ENCODE measurements around the gene CCDC28A.
A peak's percentile ranks its signal among the peaks of the same experiment; 100 is the strongest.

CCDC28A gene

GRCh38 chr6:138787138-138787537 is 13.6 kb downstream of the CCDC28A start:
- H3K4me2 ChIP-seq, result no peak overlapping the region
- no peak for TF ChIP-seq Cebpa-rat (IDR thresholded peaks at IDR 0.05)

GRCh38 chr6:138795809-138796603 is 22.4 kb downstream of the CCDC28A start, which contains the start of gene ECT2L:
Gene ECT2L (plus strand): TSS chr6:138796087. CDS start chr6:138813275, 17,188 bp downstream.
- Histone ChIP-seq H3K9ac (no peak within 1 kb of the TSS), H3K27ac (no peak within 1 kb of the TSS), H3K9me3 (no peaks in the 10 kb centered on the region), H4K20me1 (no peaks in the 10 kb centered on the region), H3K4me1 (no peaks in the 10 kb centered on the region), H3K4me2 (no peak within 1 kb of the TSS), H3K4me3 (no peak within 1 kb of the TSS), H3K36me3 (peaks cover 8% of the 10 kb centered on the region), H3K27me3 (no peaks in the 10 kb centered on the region)
- no peak for TF ChIP-seq Cebpa-rat (IDR thresholded peaks at IDR 0.05)

More at GRCh38 chr6:138787138-138787537, 13.6 kb downstream of the CCDC28A start:
- H3K4me3 ChIP-seq, result no peak overlapping the region
- H3K4me1 ChIP-seq, result no peaks in the 10 kb centered on the region
- no peak overlapping the region for H3K27ac ChIP-seq
- no peaks in the 10 kb centered on the region for H3K9me3 ChIP-seq
- H4K20me1 ChIP-seq, result no peaks in the 10 kb centered on the region
- H3K27me3 ChIP-seq, result no peaks in the 10 kb centered on the region
- no peak overlapping the region for H3K9ac ChIP-seq
- peaks cover 66% of the 10 kb centered on the region for H3K36me3 ChIP-seq

- Histone ChIP-seq H3K9ac (no peak overlapping the region), H3K27me3 (no peaks in the 10 kb centered on the region), H3K36me3 (peaks cover under 1% of the 10 kb centered on the region; the same call in 1 of the 2 replicates), H3K9me3 (no peaks in the 10 kb centered on the region), H3K4me3 (no peak overlapping the region), H3K27ac (no peak overlapping the region), H4K20me1 (no peaks in the 10 kb centered on the region), H3K4me1 (no peaks in the 10 kb centered on the region), H3K4me2 (no peak overlapping the region)
- TF ChIP-seq Cebpa-rat (IDR thresholded peaks at IDR 0.05), result no peak
Observed at GRCh38 chr6:138796771-138797170, 23.2 kb downstream of the CCDC28A start.

GRCh38 chr6:138797806-138798446 is 24.4 kb downstream of the CCDC28A start:
- Histone ChIP-seq H3K9ac (no peak overlapping the region), H3K4me2 (no peak overlapping the region), H3K27me3 (no peaks in the 10 kb centered on the region), H4K20me1 (no peaks in the 10 kb centered on the region), H3K27ac (no peak overlapping the region), H3K36me3 (no peaks in the 10 kb centered on the region), H3K4me3 (no peak overlapping the region), H3K9me3 (no peaks in the 10 kb centered on the region), H3K4me1 (no peaks in the 10 kb centered on the region)
- no peak for TF ChIP-seq Cebpa-rat (IDR thresholded peaks at IDR 0.05)

GRCh38 chr6:138800377-138801150 is 27.0 kb downstream of the CCDC28A start:
- no peak overlapping the region for H3K27ac ChIP-seq
- H3K4me2 ChIP-seq, result no peak overlapping the region
- H3K27me3 ChIP-seq, result no peaks in the 10 kb centered on the region
- no peaks in the 10 kb centered on the region for H3K36me3 ChIP-seq
- H4K20me1 ChIP-seq, result no peaks in the 10 kb centered on the region
- no peak overlapping the region for H3K4me3 ChIP-seq
- H3K4me1 ChIP-seq, result peaks cover 7% of the 10 kb centered on the region
- no peak overlapping the region for H3K9ac ChIP-seq
- no peaks in the 10 kb centered on the region for H3K9me3 ChIP-seq
- no peak for TF ChIP-seq Cebpa-rat (IDR thresholded peaks at IDR 0.05)

GRCh38 chr6:138803331-138803730 is 29.8 kb downstream of the CCDC28A start:
- H3K4me2 ChIP-seq, result no peak overlapping the region
- no peak for TF ChIP-seq Cebpa-rat (IDR thresholded peaks at IDR 0.05)
- no peak overlapping the region for H3K9ac ChIP-seq
- peaks cover 28% of the 10 kb centered on the region for H3K4me1 ChIP-seq
- no peaks in the 10 kb centered on the region for H3K27me3 ChIP-seq
- H4K20me1 ChIP-seq, result no peaks in the 10 kb centered on the region
- no peaks in the 10 kb centered on the region for H3K36me3 ChIP-seq
- H3K27ac ChIP-seq, result no peak overlapping the region
- H3K4me3 ChIP-seq, result no peak overlapping the region
- H3K9me3 ChIP-seq, result no peaks in the 10 kb centered on the region

- H3K9ac ChIP-seq, result no peak overlapping the region
- no peaks in the 10 kb centered on the region for H3K9me3 ChIP-seq
- no peaks in the 10 kb centered on the region for H3K27me3 ChIP-seq
- no peak overlapping the region for H3K4me2 ChIP-seq
- no peak for TF ChIP-seq Cebpa-rat (IDR thresholded peaks at IDR 0.05)
- no peaks in the 10 kb centered on the region for H3K36me3 ChIP-seq
- H3K4me1 ChIP-seq, result peaks cover 28% of the 10 kb centered on the region
- H3K4me3 ChIP-seq, result no peak overlapping the region
- H4K20me1 ChIP-seq, result no peaks in the 10 kb centered on the region
- H3K27ac ChIP-seq, result no peak overlapping the region
Observed at GRCh38 chr6:138803861-138804260, 30.3 kb downstream of the CCDC28A start.

- Histone ChIP-seq H4K20me1 (no peaks in the 10 kb centered on the region), H3K36me3 (no peaks in the 10 kb centered on the region), H3K27me3 (no peaks in the 10 kb centered on the region), H3K9ac (no peak overlapping the region), H3K27ac (no peak overlapping the region), H3K4me3 (no peak overlapping the region), H3K4me1 (peaks cover 28% of the 10 kb centered on the region), H3K4me2 (peak overlapping the region; percentile 55), H3K9me3 (0 out of 2 replicates have a peak, but pooled peaks cover 3% of the 10 kb centered on the region)
- TF ChIP-seq Cebpa-rat (IDR thresholded peaks at IDR 0.05), result no peak
Observed at GRCh38 chr6:138805016-138805765, 31.6 kb downstream of the CCDC28A start.

- no peak overlapping the region for H3K9ac ChIP-seq
- H3K27me3 ChIP-seq, result no peaks in the 10 kb centered on the region
- TF ChIP-seq Cebpa-rat (IDR thresholded peaks at IDR 0.05), result no peak
- no peaks in the 10 kb centered on the region for H4K20me1 ChIP-seq
- peak overlapping the region; percentile 55 for H3K4me2 ChIP-seq
- H3K27ac ChIP-seq, result no peak overlapping the region
- no peak overlapping the region for H3K4me3 ChIP-seq
- H3K36me3 ChIP-seq, result no peaks in the 10 kb centered on the region
- 0 out of 2 replicates have a peak, but pooled peaks cover 3% of the 10 kb centered on the region for H3K9me3 ChIP-seq
- H3K4me1 ChIP-seq, result peaks cover 28% of the 10 kb centered on the region
Observed at GRCh38 chr6:138806889-138807288, 33.3 kb downstream of the CCDC28A start.

All from BLaER1 (cell line).